NCI-H460 (cell line): ENCODE results near the gene PDIA5. TPM values are rescaled to one million over a fixed set of nuclear protein-coding genes. Genes with fewer than 3 reads are reported as not detected.

Experiments used
- DNase-seq: peaks from one replicate; pipeline ENCODE4 v3.0.0-alpha.2; 2016; ENCODE audit warnings: low read depth; ENCODE audit errors: extremely low read depth
- total RNA-seq: library from RNA; depleted of rRNA; stranded (reverse); fragments of >200 nt; shearing (Covaris generic); gene quantifications from 2 replicates; pipeline ENCODE4 v1.2.3, GENCODE V29; 2014

PDIA5 gene
- total RNA-seq, 1 experiment from 2014 or later: 19.6 TPM

GRCh38 chr3:123088387-123088786, 21.6 kb downstream of the PDIA5 start:
- no peak for DNase-seq

DNA sequence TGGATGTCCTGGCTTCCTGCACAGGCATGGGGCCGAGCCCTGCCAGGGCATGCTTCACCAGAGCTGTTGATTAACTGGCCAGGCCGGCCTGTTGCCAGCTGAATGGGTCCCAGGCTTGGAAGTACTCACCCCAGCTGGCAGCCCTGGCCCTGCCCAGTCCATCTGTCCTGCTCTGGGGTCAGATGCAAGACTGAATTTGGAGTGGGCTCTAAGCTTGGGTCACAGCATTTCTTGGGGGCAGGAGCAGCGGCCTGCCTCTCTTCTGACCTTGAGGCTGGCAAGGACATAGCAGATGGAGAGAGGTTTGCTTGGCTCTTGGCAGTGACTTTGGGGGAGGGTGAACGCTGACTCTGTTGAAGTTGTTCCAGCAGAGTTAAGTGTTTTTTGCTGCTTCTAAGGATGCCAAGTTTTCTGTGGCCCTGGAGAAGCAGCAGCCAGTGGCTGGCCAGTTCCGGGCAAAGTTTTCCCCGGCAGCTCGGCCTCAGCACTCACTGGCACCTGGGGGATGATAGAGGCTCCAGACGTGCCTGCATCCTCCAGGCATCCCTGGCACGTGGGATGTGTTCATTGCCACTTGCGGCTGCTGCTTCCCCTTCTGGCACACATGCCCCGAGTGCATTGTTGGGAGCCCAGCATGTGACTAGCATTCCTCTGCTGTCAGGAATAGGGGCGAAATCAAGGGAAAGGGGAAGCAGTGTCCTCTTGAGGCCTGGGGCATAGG, 22.9 kb downstream of the PDIA5 start:
- no peak for DNase-seq

GRCh38 chr3:123090728-123091531, 24.1 kb downstream of the PDIA5 start:
- DNase-seq: no peak

DNA sequence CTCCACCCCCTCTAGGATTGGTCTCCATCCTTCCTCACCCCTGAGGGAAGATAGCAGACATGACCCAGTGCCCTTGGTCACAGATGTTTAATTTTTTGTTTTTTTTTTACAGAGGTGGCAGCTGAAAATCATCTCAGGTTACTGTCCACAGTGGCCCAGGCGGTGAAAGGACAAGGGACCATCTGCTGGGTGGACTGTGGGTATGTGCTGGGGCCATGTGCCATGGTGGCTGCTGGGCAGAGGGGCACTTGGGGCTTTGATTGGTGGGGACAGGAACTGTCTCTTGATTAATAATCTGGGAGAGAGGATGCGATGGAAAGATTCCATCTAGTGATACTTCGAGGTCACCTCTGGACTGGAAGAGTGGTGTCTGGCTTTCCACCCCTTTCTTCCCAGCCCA, 25.4 kb downstream of the PDIA5 start:
- no peak for DNase-seq

- DNase-seq: no peak
These were observed 26.9 kb downstream of the PDIA5 start for GRCh38 chr3:123093696-123094095.

DNA sequence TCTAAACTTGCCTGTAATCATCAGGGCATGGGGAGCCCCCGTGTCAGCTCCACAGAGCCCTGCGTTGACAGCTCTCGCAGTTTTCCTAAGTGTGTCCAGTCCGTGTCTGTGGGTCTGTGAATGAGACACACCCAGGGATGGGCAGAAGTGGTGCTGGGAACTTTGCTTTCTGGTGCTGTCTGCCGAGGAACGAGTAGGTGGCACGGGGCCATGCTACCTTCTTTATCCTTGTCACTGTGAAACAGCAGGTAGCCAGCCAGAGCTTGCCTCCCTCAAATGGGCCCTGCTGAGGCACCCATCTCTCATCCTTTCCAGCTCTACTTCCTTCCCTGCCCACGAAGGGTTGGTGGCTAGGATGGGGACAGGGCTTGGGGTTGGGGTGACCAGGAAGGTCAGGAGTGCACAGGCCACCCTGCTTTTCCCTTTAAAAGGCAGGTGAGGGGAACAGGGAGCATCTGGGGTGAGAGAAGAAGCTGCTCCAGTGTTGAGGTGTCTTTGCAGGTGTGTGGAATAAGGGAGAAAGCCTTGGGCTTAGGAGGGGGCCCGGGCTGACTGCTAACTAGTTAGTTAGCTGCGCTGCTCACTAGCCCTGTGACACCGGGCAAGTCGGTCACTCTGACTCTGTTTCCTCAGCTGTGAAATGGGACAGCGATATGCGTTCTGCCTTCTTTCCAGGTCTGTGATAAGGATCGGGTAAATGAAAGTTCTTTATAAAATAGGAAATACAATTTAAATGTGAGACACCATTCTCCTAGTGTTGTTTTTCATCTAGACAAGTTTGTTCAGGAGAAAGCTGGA, 27.9 kb downstream of the PDIA5 start:
- no peak for DNase-seq

DNA sequence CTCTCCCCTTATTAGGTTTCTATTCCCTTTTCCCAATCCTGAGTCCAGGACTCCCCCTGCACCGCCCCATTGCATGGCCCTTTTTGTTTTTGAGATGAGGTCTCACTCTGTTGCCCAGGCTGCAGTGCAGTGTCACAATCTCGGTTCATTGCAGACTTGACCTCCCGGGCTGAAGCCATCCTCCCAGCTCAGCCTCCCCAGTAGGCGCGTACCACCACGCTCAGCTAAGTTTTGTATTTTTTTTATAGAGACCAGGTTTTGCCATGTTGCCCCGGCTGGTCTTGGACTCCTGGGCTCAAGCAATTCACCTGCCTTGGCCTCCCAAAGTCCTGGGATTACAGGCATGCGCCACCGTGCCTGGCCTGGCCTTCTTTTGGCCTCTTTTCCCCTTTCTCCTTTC, 29.3 kb downstream of the PDIA5 start:
- no peak for DNase-seq

DNA sequence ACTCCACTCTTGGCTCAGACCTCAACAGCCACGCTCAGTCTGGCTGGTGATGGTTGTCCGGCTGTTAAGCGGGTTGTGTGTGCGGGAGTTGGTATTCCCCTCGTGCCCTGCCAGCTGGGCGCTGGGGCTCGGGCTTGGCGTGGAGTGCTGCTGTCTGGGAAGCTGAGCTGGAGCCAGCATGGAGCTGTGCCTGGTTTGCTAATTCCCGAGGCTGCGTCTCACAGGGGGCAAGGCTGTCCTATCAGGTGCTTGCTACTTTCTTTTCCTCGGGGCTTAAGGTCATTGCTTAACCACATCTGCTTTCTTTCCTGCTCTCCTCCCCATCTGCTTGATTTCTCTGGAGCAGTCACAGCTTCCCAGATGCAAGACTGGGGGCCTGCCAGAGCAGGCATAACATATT, 29.9 kb downstream of the PDIA5 start:
- DNase-seq: no peak

DNA sequence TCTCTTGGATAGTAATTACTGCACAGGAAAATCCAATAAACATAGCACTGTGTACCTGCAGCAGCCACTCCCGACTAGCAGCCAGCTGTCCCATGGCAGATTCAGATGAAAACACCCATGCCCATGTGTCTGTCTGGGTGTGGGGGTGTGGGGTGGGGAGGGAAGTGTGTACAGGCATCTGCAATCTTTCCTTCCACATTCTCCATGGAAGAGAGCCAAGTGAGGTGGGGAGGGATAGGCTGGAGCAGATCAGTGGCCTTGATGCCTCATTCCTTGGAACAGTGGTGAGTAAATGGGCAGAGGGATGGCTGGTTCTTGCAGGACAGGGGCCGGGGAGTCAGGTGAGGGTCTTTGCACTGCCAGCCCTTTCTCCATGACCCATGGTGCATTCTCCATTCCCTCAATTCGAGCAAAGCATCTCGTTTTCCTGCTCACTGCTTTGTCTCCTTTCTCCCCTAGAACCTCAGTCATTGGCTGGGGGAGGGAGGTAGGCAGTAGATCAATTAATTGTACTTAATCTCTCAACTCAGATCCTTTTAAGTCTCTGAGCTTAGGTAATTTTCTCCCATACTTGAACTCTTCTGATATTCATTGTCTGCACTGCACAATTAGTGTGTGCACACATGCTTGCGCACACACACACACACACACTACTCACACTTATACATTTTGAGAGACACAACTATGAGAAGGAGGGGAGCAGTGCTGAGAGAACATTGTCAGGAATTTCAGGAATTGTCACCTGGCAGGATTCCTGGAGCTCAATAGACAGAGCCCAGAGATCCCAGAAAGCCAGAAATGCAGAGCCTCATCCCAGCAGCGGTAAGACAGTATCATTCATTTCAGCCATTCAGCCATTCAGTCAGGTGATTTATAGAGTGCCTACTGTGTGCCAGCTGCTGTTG, 31.9 kb downstream of the PDIA5 start:
- no peak for DNase-seq

- no peak for DNase-seq
These were observed 32.7 kb downstream of the PDIA5 start for GRCh38 chr3:123099331-123100192.

DNA sequence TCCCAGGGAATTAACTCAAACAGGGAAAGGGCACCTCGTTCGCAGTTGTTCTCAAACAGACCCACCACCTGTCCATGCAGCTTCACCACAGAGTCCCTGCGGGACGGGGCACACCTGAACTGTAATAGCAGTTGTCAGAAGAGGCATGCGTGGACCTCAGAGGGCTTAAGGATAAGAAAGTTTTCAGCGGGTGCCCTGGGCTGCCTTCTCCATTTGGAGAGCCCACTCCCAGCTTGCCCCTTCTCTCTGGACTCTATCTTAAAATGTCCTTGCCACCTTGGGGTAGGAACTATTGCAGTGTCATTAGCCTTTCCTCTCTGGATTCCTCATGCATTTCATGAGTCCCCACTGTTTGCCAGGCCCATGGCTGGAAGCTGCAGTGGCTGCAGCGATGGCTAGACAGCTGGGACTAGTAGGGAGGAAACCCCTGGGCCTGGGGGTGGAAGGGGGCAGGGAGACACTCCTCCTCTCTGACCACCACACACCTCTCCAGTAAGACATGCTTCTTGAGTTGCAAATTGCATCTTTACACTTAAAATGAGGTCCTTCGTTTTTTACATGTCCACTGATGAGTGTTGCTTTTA, 33.5 kb downstream of the PDIA5 start:
- DNase-seq: no peak

GRCh38 chr3:123102249-123102648, 35.4 kb downstream of the PDIA5 start:
- no peak for DNase-seq

- no peak for DNase-seq
These were observed 36.0 kb downstream of the PDIA5 start for GRCh38 chr3:123102826-123103225.

GRCh38 chr3:123104550-123104949, 37.7 kb downstream of the PDIA5 start:
- DNase-seq: no peak

GRCh38 chr3:123105201-123106189, 38.7 kb downstream of the PDIA5 start:
- no peak for DNase-seq

DNA sequence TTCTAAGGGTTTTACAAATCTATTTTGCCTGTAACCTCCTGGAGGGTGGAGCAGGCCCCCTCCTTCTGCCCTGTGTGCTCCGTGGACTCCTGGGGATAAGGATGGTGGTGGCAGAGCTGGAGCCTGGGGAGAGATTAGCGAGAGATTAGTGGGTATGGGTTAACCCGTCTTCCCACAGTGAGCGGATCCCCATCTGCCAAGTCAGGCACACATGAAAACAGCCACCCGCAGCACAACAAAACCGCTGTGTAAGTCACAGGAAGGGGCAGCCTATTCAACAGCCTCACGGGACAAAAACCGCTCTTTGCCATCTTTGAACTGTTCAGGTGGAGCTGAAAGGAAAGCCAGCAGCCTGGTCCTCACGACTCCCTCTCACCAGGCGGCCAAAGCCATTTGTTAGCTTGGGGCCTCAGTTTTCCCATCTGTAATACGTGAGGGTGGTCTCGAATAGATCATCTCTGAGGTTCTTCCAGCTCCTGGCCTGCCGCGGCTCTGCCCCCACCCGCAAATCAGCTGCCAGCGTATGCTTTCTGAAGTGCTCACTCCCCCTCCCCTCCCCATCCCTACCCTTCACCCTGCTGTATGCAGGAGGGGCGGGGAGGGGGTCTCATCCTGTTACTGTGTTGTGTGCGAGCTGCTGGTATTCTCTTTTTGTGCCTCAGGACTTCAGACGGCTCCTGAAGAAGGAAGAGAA, 43.6 kb downstream of the PDIA5 start:
- no peak for DNase-seq

DNA sequence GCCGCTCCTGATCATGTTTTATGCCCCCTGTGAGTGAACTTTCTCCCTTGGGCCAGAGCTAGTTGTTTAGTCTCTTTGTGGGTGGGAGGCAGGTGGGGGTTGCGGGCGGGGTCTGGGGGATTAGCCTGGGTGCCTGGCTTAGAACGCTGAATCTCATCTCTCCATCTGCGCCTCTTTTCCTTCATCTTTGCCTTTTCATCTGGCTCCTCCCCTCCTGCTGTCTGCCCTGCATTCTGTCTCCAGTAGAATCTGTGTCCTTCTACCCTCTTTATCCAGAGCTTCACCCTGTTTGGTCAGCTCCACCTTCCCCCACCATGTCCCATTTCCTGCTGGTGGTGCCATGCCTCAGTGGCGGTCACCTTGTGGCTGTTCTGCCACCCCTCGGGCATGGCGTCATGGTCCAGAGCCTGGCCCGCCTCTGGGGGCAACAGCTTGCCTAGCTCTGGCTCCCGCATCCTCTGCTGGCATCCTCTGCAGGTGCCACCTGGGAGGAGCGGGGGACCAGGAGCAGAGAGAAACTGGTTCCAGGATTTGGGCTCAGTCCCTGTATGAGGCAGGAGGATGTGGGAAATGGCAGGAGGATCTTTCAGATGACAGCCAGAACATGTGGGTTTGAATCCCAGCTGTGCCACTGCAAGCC, 44.3 kb downstream of the PDIA5 start:
- no peak for DNase-seq
